ENCODE results near the gene CD86.

DNA sequence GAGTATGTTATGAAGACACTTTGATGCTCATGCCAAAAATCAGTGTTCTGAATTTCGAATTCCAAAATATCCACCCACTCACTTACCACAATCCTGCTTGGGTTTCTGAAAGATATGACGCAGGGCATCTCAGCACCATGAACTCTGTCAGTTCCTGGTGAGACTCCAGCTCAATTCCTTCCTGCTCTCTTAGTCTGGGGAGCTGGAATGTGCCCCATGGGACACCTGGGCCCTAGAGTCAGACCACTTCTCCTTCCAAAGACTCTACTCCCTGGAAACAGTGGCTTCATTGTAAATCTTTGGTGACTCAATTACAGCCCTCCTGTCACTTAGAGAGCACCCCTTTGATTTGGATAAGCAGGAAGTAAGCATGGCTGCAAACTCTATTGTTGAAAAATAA, 50.5 kb downstream of the CD86 start:
- TF ChIP-seq, protein P1, sequence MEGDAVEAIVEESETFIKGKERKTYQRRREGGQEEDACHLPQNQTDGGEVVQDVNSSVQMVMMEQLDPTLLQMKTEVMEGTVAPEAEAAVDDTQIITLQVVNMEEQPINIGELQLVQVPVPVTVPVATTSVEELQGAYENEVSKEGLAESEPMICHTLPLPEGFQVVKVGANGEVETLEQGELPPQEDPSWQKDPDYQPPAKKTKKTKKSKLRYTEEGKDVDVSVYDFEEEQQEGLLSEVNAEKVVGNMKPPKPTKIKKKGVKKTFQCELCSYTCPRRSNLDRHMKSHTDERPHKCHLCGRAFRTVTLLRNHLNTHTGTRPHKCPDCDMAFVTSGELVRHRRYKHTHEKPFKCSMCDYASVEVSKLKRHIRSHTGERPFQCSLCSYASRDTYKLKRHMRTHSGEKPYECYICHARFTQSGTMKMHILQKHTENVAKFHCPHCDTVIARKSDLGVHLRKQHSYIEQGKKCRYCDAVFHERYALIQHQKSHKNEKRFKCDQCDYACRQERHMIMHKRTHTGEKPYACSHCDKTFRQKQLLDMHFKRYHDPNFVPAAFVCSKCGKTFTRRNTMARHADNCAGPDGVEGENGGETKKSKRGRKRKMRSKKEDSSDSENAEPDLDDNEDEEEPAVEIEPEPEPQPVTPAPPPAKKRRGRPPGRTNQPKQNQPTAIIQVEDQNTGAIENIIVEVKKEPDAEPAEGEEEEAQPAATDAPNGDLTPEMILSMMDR (IDR thresholded peaks at IDR 0.05): no peak
- no peak for TF ChIP-seq POLR2A (IDR thresholded peaks at IDR 0.05)

All from right lobe of liver (tissue), 4 donors.